HUDEP-2 (cell line): ENCODE data around the gene PANK2.
"Not testable (repeated sequence)": the region's sequence is repeated elsewhere in the genome, so short reads cannot be mapped to it uniquely, and the experiment has no call there.

Experiments used
- DNase-seq, 76 experiments: peaks; one replicate each; lab custom pipeline; 2025; ENCODE audit not compliant: unreplicated experiment in 76 of 76; lab: John Stamatoyannopoulos, UW

Gene PANK2

GRCh38 chr20:3972631-3973030 is 83.4 kb downstream of the PANK2 start:
- DNase-seq, result not testable (repeated sequence)

- no peak for DNase-seq
Measured at GRCh38 chr20:3973705-3974104, 84.5 kb downstream of the PANK2 start.

- no peak for DNase-seq
Measured at GRCh38 chr20:3976511-3976910, 87.3 kb downstream of the PANK2 start.
